AG08396 (cell line): ENCODE measurements around the gene PMS1.
A peak's percentile ranks its signal among the peaks of the same experiment; 100 is the strongest.
"Not testable (repeated sequence)": the region's sequence is repeated elsewhere in the genome, so short reads cannot be mapped to it uniquely, and the experiment has no call there.

Experiments
- DNase-seq: peaks from one replicate; pipeline ENCODE4 v3.0.0; 2012; ENCODE audit warnings: low spot score, mixed read lengths

The PMS1 gene

GRCh38 chr2:189818249-189819038 lies 34.2 kb downstream of the PMS1 start:
- DNase-seq, result no peak

- peak; percentile 32 for DNase-seq
Measured at GRCh38 chr2:189819297-189819704, 35.1 kb downstream of the PMS1 start.

- peak; percentile 24 for DNase-seq
Measured at GRCh38 chr2:189821953-189822748, 37.9 kb downstream of the PMS1 start.

- DNase-seq, result peak; percentile 7
Measured at GRCh38 chr2:189824694-189825396, 40.6 kb downstream of the PMS1 start.

- DNase-seq, result no peak
Measured at GRCh38 chr2:189826039-189826438, 41.8 kb downstream of the PMS1 start.

- peak; percentile 10 for DNase-seq
Measured at GRCh38 chr2:189829102-189829833, 45.0 kb downstream of the PMS1 start.

GRCh38 chr2:189830510-189830909 lies 46.3 kb downstream of the PMS1 start:
- DNase-seq, result no peak

- DNase-seq, result no peak
Measured at GRCh38 chr2:189834059-189834458, 49.8 kb downstream of the PMS1 start.

GRCh38 chr2:189834642-189835041 lies 50.4 kb downstream of the PMS1 start:
- DNase-seq, result not testable (repeated sequence)

GRCh38 chr2:189835855-189836558 lies 51.8 kb downstream of the PMS1 start:
- DNase-seq, result no peak

GRCh38 chr2:189836644-189837043 lies 52.4 kb downstream of the PMS1 start:
- peak; percentile 24 for DNase-seq

GRCh38 chr2:189837326-189837725 lies 53.1 kb downstream of the PMS1 start:
- DNase-seq, result no peak

GRCh38 chr2:189841019-189841418 lies 56.8 kb downstream of the PMS1 start:
- DNase-seq, result no peak

GRCh38 chr2:189848276-189848675 lies 64.0 kb downstream of the PMS1 start:
- DNase-seq, result no peak

GRCh38 chr2:189849550-189849949 lies 65.3 kb downstream of the PMS1 start:
- no peak for DNase-seq

- DNase-seq, result no peak
Measured at GRCh38 chr2:189851174-189851826, 67.0 kb downstream of the PMS1 start.

GRCh38 chr2:189854187-189854586 lies 69.9 kb downstream of the PMS1 start:
- DNase-seq, result no peak

- DNase-seq, result no peak
Measured at GRCh38 chr2:189854940-189855339, 70.7 kb downstream of the PMS1 start.

GRCh38 chr2:189858291-189858690 lies 74.0 kb downstream of the PMS1 start:
- DNase-seq, result no peak

GRCh38 chr2:189860161-189860560 lies 75.9 kb downstream of the PMS1 start:
- DNase-seq, result no peak

- no peak for DNase-seq
Measured at GRCh38 chr2:189862751-189863150, 78.5 kb downstream of the PMS1 start.
